NB4 (cell line): ENCODE measurements around the gene PIR.

Experiments used
- CTCF ChIP-seq: IDR thresholded peaks from one replicate; pipeline ENCODE4 v1.5.1; 2012; ENCODE audit warnings: low read depth, low read length
- POLR2A ChIP-seq: IDR thresholded peaks from 2 replicates; pipeline ENCODE4 v1.6.1; 2011; ENCODE audit warnings: mild to moderate bottlenecking; ENCODE audit not compliant: insufficient read length; ENCODE audit errors: extremely low read depth

DNA sequence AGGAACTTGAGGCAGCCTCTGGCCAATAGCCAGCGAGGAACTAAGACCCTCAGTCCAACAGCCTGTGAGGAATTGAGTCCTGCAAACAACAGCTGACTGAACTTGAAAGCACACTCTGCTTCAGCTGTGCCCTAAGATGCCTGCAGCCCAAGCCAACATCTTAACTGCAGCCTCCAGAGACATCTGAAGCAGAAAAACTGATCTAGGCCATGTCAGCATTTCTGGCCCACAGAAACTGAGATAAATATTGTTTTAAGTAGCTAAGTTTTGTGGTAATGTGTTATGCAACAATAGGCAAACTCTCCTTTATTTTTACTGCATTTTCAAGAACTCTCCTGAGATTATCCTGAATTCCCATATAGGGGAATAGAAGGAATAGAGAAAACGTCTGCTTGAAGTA is 133.4 kb downstream of the PIR start:
- TF ChIP-seq CTCF (no peak), POLR2A (no peak)
